HUES64 (cell line): ENCODE measurements around the gene ASB18.
"Not testable (repeated sequence)": the region's sequence is repeated elsewhere in the genome, so short reads cannot be mapped to it uniquely, and the experiment has no call there.

Experiments used
- H3K27ac ChIP-seq: 2 replicates; pipeline ENCODE4 v1.7.0; 2013; ENCODE audit warnings: low read depth, low read length, inconsistent platforms
- H3K27me3 ChIP-seq: 2 replicates; pipeline ENCODE4 v1.6.1; 2013; ENCODE audit warnings: mild to moderate bottlenecking, low read length; ENCODE audit not compliant: insufficient read depth
- H3K36me3 ChIP-seq: 2 replicates; pipeline ENCODE4 v1.6.1; 2013; ENCODE audit warnings: mild to moderate bottlenecking, low read length; ENCODE audit not compliant: insufficient read depth
- H3K4me1 ChIP-seq: 2 replicates; pipeline ENCODE4 v1.6.1; 2013; ENCODE audit warnings: mild to moderate bottlenecking, low read length, moderate library complexity; ENCODE audit not compliant: insufficient read depth
- H3K4me3 ChIP-seq: 2 replicates; pipeline ENCODE4 v1.5.1; 2013; ENCODE audit warnings: mild to moderate bottlenecking, low read length, moderate library complexity
- H3K9ac ChIP-seq: 2 replicates; pipeline ENCODE4 v1.6.1; 2013; ENCODE audit warnings: mild to moderate bottlenecking, low read depth, low read length
- H3K9me3 ChIP-seq: 2 replicates; pipeline ENCODE4 v1.6.1; 2013; ENCODE audit warnings: low read depth, low read length; ENCODE audit not compliant: insufficient read depth
- WGBS: fragments of 150-250, 120-280 bp; methylation state at CpG from one replicate; pipeline ENCODE4 v1.1.7; 2013; ENCODE audit warnings: missing lambda C conversion rate; 5-methylcytosine and 5-hydroxymethylcytosine counted together

Gene ASB18

DNA sequence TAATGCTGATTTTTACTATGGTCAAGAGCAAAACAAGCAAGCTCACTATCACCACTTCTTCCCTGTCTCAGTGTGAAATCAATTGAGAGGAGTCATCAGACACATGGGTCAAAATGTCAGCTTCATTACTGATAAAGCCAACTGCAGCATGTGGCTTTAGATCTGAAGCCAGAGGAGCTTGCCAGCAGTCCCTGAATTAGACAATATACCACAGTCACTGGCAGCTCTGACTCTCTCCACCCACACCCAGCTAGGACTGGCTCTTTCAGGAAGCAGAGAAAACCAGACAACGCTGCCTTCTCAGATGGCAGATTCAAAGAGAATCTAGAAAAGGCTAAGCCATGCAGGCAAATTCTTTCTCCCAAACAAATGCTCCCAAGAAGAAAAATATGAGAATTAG, 20.0 kb upstream of the ASB18 start:
- Histone ChIP-seq H3K27me3 (no peaks in the 10 kb centered on the region), H3K4me3 (no peak overlapping the region), H3K9ac (no peak overlapping the region), H3K36me3 (no peaks in the 10 kb centered on the region), H3K9me3 (peaks cover 4% of the 10 kb centered on the region; the same call in 1 of the 2 replicates), H3K27ac (no peak overlapping the region), H3K4me1 (no peaks in the 10 kb centered on the region)
- WGBS, result 100% methylated on average over 1 of the region's 1 CpG

DNA sequence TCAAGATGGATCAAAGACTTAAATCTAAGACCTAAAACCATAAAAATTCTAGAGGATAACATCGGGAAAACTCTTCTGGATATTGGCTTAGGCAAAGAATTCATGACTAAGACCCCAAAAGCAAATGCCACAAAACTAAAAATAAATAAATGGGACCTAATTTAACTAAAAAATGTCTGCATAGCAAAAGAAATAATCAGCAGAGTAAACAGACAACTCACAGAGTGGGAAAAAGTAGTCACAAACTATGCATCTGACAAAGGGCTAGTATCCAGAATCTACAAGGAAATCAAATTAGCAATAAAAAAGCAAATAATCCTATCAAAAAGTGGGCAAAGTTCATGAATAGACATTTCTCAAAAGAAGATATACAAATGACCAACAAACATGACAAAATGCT, 18.2 kb upstream of the ASB18 start:
- Histone ChIP-seq H3K4me1 (no peaks in the 10 kb centered on the region), H3K36me3 (no peaks in the 10 kb centered on the region), H3K27me3 (no peaks in the 10 kb centered on the region), H3K4me3 (no peak overlapping the region), H3K27ac (no peak overlapping the region), H3K9me3 (peaks cover 4% of the 10 kb centered on the region; the same call in 1 of the 2 replicates), H3K9ac (no peak overlapping the region)
- WGBS, result 100% methylated on average over 1 of the region's 1 CpG

DNA sequence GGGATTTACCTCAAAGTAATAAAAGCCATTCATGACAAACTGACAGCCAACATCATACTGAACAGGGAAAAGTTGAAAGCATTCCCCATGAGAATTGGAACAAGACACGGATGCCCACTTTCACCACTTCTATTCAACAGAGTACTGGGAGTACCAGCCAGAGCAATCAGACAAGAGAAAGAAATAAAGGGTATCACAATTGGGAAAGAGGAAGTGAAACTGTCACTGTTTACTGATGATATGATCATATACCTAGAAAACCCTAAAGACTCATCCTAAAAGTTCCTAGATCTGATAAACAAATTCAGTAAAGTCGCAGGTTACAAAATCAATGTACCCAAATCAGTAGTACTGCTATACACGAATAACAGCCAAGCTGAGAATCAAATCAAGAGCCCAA, 17.2 kb upstream of the ASB18 start:
- H3K27me3 ChIP-seq, result no peaks in the 10 kb centered on the region
- H3K36me3 ChIP-seq, result no peaks in the 10 kb centered on the region
- no peak overlapping the region for H3K27ac ChIP-seq
- 91% methylated on average over 3 of the region's 3 CpGs for WGBS
- peaks cover 4% of the 10 kb centered on the region; the same call in 1 of the 2 replicates for H3K9me3 ChIP-seq
- no peak overlapping the region for H3K9ac ChIP-seq
- H3K4me3 ChIP-seq, result no peak overlapping the region
- no peaks in the 10 kb centered on the region for H3K4me1 ChIP-seq

DNA sequence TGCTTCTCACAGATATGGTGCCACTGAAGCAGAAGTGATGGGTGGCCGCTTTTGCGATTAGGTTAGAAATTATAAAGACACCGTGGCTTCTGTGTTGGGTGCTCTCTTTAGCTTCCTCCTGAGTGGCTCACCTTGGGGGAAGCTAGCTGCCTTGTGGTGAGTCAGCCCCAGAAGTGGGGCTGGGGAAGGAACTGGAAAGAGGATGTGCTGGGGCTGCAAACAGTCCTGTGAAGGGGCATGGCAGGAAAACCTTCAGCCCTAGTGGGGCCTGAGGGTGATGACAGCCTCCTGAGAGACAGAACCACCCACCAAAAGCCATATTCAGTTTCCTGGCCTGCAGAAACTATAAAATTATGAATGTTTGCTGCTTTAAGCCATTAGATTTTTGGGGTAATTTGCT, 8.9 kb upstream of the ASB18 start:
- H3K27me3 ChIP-seq, result no peaks in the 10 kb centered on the region
- no peak overlapping the region for H3K9ac ChIP-seq
- no peak overlapping the region for H3K27ac ChIP-seq
- peaks cover 19% of the 10 kb centered on the region for H3K9me3 ChIP-seq
- no peaks in the 10 kb centered on the region for H3K36me3 ChIP-seq
- H3K4me3 ChIP-seq, result no peak overlapping the region
- 86% methylated on average over 3 of the region's 3 CpGs for WGBS
- H3K4me1 ChIP-seq, result no peaks in the 10 kb centered on the region

DNA sequence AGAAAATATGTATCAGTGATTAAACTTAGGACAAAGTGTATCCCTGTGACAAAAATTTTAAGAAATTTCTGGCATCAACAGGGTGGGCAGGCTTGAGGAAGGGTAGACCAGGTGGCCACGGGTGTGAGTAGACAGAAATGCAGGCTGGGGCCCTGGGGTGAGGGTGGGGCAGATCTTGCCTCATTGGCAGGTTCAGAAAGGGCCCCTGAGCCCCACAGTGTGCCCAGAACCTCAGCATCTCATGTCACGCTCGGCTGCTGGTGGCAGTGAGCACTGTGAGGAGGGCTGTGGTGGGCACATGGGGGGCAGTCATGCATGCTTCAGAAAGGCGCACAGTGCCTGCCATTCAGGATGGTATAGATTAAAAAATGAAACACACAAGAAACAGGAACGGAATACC, 7.6 kb upstream of the ASB18 start:
- H3K9ac ChIP-seq, result no peak overlapping the region
- H3K9me3 ChIP-seq, result peaks cover 19% of the 10 kb centered on the region
- 94% methylated on average over 5 of the region's 5 CpGs for WGBS
- H3K4me1 ChIP-seq, result no peaks in the 10 kb centered on the region
- no peaks in the 10 kb centered on the region for H3K36me3 ChIP-seq
- H3K27ac ChIP-seq, result no peak overlapping the region
- H3K4me3 ChIP-seq, result no peak overlapping the region
- H3K27me3 ChIP-seq, result no peaks in the 10 kb centered on the region

DNA sequence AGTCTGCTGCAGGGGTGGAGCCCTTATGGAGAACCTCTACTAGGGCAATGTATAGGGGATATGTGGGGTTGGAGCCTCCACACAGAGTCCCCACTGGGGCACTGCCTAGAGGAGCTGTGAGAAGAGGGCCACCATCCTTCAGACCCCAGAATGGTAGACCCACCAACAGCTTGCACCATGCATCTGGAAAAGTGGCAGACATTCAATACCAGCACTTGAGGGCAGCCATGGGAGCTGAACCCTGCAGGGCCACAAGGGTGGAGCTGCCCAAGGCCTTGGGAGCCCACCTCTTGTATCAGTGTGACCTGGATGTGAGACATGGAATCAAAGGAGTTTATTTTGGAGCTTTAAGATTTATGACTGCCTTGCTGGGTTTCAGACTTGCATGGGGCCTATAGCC, 5.7 kb upstream of the ASB18 start:
- H3K9ac ChIP-seq, H3K36me3 ChIP-seq, H3K27ac ChIP-seq, H3K4me3 ChIP-seq, H3K4me1 ChIP-seq, H3K27me3 ChIP-seq: not testable (repeated sequence)
- peaks cover 19% of the 10 kb centered on the region for H3K9me3 ChIP-seq

DNA sequence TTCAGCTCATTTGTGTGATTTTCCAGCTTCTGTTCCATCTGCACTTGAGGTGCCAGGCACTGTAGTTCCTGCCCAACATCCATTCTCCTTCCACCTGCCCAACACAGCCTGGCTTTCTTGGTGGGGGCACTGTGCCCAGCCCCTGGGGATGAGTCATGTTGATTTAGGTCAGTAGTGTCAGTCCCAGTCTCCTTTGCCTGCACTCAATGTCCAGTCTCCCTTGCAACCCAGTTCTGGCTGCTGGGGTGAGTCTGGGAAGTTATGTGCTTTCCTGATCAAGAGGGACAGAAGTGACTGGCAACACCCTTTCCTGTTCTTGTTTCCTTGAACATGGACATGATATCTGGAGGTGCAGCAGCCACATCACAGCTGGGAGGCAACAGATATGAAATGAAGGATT, 1.5 kb upstream of the ASB18 start:
- H3K27ac ChIP-seq, result no peak overlapping the region

DNA sequence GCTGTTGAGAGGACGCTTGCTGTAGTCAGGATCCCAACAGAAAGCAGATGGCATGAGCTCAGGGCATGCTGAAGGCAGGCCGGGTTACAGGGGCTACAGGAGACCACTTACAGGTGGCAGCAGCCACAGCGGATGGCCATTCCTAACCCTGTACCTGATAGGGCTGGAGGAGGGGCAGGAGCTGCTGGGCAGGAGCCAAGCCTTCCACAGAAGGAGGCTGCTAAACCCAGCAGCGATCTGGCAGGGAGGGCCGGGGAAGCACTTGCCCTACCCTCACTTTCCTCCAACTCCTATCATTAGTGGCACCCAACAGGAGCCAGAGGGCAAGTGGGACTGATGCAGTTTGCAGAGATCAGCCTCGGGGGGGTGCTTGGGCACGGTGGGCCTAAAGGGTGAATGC, 2.0 kb downstream of the ASB18 start:
- no peak overlapping the region for H3K27ac ChIP-seq
- H3K9me3 ChIP-seq, result no peaks in the 10 kb centered on the region
- no peak overlapping the region for H3K9ac ChIP-seq
- H3K4me3 ChIP-seq, result no peak overlapping the region
- 95% methylated on average over 7 of the region's 7 CpGs for WGBS
- no peaks in the 10 kb centered on the region for H3K36me3 ChIP-seq
- H3K4me1 ChIP-seq, result no peaks in the 10 kb centered on the region
- H3K27me3 ChIP-seq, result no peaks in the 10 kb centered on the region

More for the DNA sequence above, 1.5 kb upstream of the ASB18 start:
- Histone ChIP-seq H3K4me3 (no peak overlapping the region), H3K27me3 (no peaks in the 10 kb centered on the region), H3K9ac (no peak overlapping the region), H3K36me3 (no peaks in the 10 kb centered on the region), H3K4me1 (no peaks in the 10 kb centered on the region), H3K9me3 (peaks cover 18% of the 10 kb centered on the region)

DNA sequence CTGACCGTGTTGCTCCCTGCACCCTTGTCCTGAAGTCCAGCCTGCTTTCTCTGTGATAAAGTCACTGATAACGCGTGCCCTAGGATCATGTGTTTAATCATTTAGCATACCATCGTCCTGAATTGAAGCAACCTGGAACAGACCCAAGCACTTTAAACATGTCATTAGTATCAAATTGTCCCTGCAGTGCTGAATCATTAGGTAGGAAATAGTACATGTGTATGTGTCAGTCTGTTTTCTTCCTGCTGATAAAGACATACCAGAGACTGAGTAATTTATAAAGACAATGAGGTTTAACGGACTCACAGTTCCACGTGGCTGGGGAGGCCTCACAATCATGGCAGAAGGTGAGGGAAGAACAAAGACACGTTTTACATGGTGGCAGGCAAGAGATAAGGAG, 2.8 kb downstream of the ASB18 start:
- no peak overlapping the region for H3K27ac ChIP-seq
- no peaks in the 10 kb centered on the region for H3K27me3 ChIP-seq
- no peaks in the 10 kb centered on the region for H3K9me3 ChIP-seq
- WGBS, result 88% methylated on average over 7 of the region's 7 CpGs
- no peaks in the 10 kb centered on the region for H3K4me1 ChIP-seq
- no peak overlapping the region for H3K4me3 ChIP-seq
- no peaks in the 10 kb centered on the region for H3K36me3 ChIP-seq
- no peak overlapping the region for H3K9ac ChIP-seq

DNA sequence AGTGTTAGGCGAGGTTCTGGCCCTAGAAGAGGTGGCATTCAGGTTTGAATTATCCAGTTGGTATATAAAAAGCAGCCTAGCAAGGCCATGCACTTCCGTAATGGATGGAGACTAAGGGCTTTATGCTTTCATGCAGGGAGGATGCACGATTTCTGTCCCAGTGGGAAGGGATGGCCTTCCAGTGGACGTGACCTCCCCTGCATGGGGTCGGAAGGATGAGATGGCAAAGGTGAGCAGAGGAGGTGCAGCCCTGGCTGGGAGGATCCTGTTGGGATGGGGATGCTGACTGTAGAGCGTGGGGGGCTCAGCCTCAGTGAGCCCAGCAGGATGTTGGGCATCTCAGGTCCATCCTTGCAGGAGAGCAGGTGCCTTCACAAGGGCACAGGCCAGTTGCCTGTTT, 4.8 kb downstream of the ASB18 start:
- WGBS, result 91% methylated on average over 6 of the region's 6 CpGs
- no peaks in the 10 kb centered on the region for H3K36me3 ChIP-seq

DNA sequence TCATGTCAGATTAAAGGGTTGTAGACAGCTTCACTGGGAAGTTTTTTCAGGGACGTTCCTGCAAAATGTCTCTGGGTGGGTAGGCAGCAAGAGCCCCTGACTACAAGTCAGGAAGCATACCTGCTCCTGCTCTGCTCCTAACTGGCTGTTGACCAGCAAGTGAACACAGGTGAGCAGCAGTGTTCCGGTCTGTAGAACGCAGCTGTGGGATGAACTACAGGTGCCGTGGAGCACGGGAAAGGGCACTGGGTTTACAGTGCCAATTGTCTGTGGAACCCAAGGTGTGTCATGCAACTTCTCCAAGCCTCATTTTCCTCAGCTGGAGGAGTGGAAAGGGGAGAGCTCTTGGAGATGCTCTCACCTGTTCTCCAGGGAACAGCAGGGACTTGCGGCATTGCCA, 6.6 kb downstream of the ASB18 start:
- Histone ChIP-seq H3K4me1 (peaks cover 4% of the 10 kb centered on the region; the same call in 1 of the 2 replicates), H3K27me3 (no peaks in the 10 kb centered on the region), H3K27ac (no peak overlapping the region), H3K4me3 (no peak overlapping the region), H3K9me3 (no peaks in the 10 kb centered on the region), H3K36me3 (no peaks in the 10 kb centered on the region), H3K9ac (no peak overlapping the region)
- WGBS, result 92% methylated on average over 6 of the region's 6 CpGs

More for the DNA sequence above, 4.8 kb downstream of the ASB18 start:
- H3K9ac ChIP-seq, result no peak overlapping the region
- peaks cover 3% of the 10 kb centered on the region; the same call in 1 of the 2 replicates for H3K4me1 ChIP-seq
- H3K9me3 ChIP-seq, result no peaks in the 10 kb centered on the region
- no peak overlapping the region for H3K27ac ChIP-seq
- no peaks in the 10 kb centered on the region for H3K27me3 ChIP-seq
- no peak overlapping the region for H3K4me3 ChIP-seq

DNA sequence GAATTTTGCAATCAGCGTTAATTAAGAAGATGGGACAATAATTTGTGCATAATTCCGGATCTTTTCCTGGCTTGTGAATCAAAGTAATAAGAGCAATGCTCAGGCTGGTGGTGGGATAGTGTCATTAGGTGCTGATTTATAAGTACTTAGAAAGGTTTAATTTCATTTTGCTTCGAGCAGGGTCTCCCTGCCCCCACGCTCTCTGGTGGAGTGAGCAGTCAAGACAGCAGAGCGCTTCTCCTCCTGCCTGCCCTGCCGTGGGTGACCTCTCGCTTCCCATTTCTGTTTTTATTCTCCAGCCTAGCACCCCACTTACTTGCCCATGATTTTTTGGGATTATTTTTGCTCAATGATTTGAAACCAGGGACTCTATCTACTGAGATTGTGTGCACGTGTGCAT, 7.1 kb downstream of the ASB18 start:
- H3K4me3 ChIP-seq, result no peak overlapping the region
- H3K9me3 ChIP-seq, result no peaks in the 10 kb centered on the region
- no peaks in the 10 kb centered on the region for H3K36me3 ChIP-seq
- H3K9ac ChIP-seq, result no peak overlapping the region
- H3K4me1 ChIP-seq, result peaks cover 4% of the 10 kb centered on the region; the same call in 1 of the 2 replicates
- no peaks in the 10 kb centered on the region for H3K27me3 ChIP-seq
- 95% methylated on average over 8 of the region's 8 CpGs for WGBS
- no peak overlapping the region for H3K27ac ChIP-seq
